Panc1 (cell line): ENCODE results near the gene MBD4. TPM values are rescaled to one million over a fixed set of nuclear protein-coding genes. Genes with fewer than 3 reads are reported as not detected.

ENCODE experiments used
- ATAC-seq: fragments of 200-7000 bp; cut with Tn5 transposase; 2 replicates; pipeline ENCODE4 v1.9.1; 2020; ENCODE audit warnings: mild to moderate bottlenecking, moderate library complexity
- BruUV-seq: library from RNA; stranded (reverse); fragments of 400-500 nt; replicated peaks from 2 replicates; lab custom pipeline; 2021; lab: Mats Ljungman, UMichigan
- CTCF ChIA-PET: fragments of 300-600 bp; sonication (Branson Sonifier 250); formaldehyde crosslinking; loops from one replicate; lab custom pipeline; 2022; ENCODE audit warnings: antibody characterized with exemption; lab: Charles Lee
- POLR2A ChIA-PET: fragments of 300-600 bp; sonication (Branson Sonifier 250); formaldehyde crosslinking; loops from one replicate; lab custom pipeline; 2022; ENCODE audit warnings: antibody characterized with exemption; lab: Charles Lee
- DNase-seq: peaks from one replicate; pipeline ENCODE4 v3.0.0-alpha.2; 2010; ENCODE audit warnings: low read depth, low spot score
- H3K27ac ChIP-seq: 2 replicates; pipeline ENCODE4 v1.5.1; 2011; ENCODE audit warnings: mild to moderate bottlenecking, low read length, inconsistent platforms
- H3K27me3 ChIP-seq: fragments of 200-500 bp; sonication (Bioruptor generic); 2 replicates; pipeline ENCODE4 v1.6.0; 2014; ENCODE audit warnings: low read length, inconsistent platforms; ENCODE audit not compliant: control insufficient read depth, insufficient read depth
- H3K36me3 ChIP-seq: fragments of 200-500 bp; sonication (Bioruptor generic); 2 replicates; pipeline ENCODE4 v1.5.1; 2014; ENCODE audit warnings: inconsistent platforms, mild to moderate bottlenecking, low read length, moderate library complexity; ENCODE audit not compliant: control insufficient read depth, insufficient read depth
- H3K4me1 ChIP-seq: 2 replicates; pipeline ENCODE4 v1.5.1; 2011; ENCODE audit warnings: inconsistent platforms, mild to moderate bottlenecking, low read length, moderate library complexity; ENCODE audit not compliant: control insufficient read depth, insufficient read depth
- H3K4me3 ChIP-seq, 2 experiments: 2 replicates each; pipeline ENCODE4 v1.5.1; 2011 to 2012; ENCODE audit warnings: low read depth in 2 of 2, low read length in 2 of 2, mild to moderate bottlenecking in 2 of 2, inconsistent platforms in 1 of 2, moderate library complexity in 1 of 2
- H3K9me3 ChIP-seq: fragments of 200-500 bp; sonication (Bioruptor generic); 2 replicates; pipeline ENCODE4 v1.5.1; 2014; ENCODE audit warnings: low read depth, mild to moderate bottlenecking, inconsistent platforms, low read length, moderate library complexity; ENCODE audit not compliant: control insufficient read depth, insufficient read depth
- CTCF ChIP-seq: fragments of 450-650 bp; IDR thresholded peaks from 2 replicates; pipeline ENCODE4 v1.5.1; 2017; ENCODE audit warnings: mild to moderate bottlenecking
- POLR2AphosphoS5 ChIP-seq: IDR thresholded peaks from 2 replicates; pipeline ENCODE4 v1.6.1; 2012; ENCODE audit warnings: mild to moderate bottlenecking, low read depth, low read length, moderate library complexity
- REST ChIP-seq, 2 experiments: IDR thresholded peaks; 2 replicates each; pipeline ENCODE4 v1.6.1; 2011 to 2012; ENCODE audit warnings: low read depth in 2 of 2, control low read depth in 1 of 2, low read length in 1 of 2, mild to moderate bottlenecking in 1 of 2, moderate library complexity in 1 of 2; ENCODE audit not compliant: insufficient read depth in 1 of 2
- SIN3A ChIP-seq: IDR thresholded peaks from 2 replicates; pipeline ENCODE4 v1.6.1; 2012; ENCODE audit warnings: low read depth, mild to moderate bottlenecking, low read length, moderate library complexity, borderline replicate concordance; ENCODE audit not compliant: insufficient read depth
- TCF7L2 ChIP-seq: IDR thresholded peaks from 2 replicates; pipeline ENCODE4 v1.6.1; 2011; ENCODE audit warnings: mild to moderate bottlenecking, low read depth, low read length, inconsistent platforms
- in situ Hi-C: cut with HindIII; loops from 2 replicates; pipeline ENCODE4 v1.10.0; 2016; ENCODE audit warnings: low sequenced_read_pairs, low pct_unique_long_range_greater_than_20kb
- intact Hi-C: fragments of 100-400 bp; cut with micrococcal nuclease; formaldehyde crosslinking; loops from one replicate; pipeline ENCODE4 v1.10.0; 2022; ENCODE audit not compliant: unreplicated experiment
- total RNA-seq: library from RNA; stranded (reverse); gene quantifications from one replicate; pipeline ENCODE4 v1.2.1, GENCODE V29; 2021; ENCODE audit not compliant: unreplicated experiment

The MBD4 gene
- total RNA-seq, 1 experiment from 2014 or later = 44.7 TPM

- intact Hi-C loops (no loop called here), in situ Hi-C loops (no loop called here)
- DNase-seq = no peak
- ChIA-PET POLR2A (no interaction called here), CTCF (no interaction called here)
- H3K27ac ChIP-seq = no peak overlapping the region
- TF ChIP-seq POLR2AphosphoS5 = no peak
- no peak for TF ChIP-seq REST (IDR thresholded peaks at IDR 0.05; ENCODE audit: insufficient read depth in 1 of 2, low read depth in 2 of 2, low read length in 1 of 2)
- no peak for TF ChIP-seq CTCF
- no peak for TF ChIP-seq TCF7L2
- TF ChIP-seq SIN3A = no peak
- peaks cover 3% of the 10 kb centered on the region; the same call in 1 of the 2 replicates for H3K36me3 ChIP-seq
- no peaks in the 10 kb centered on the region for H3K27me3 ChIP-seq
- peaks cover 8% of the 10 kb centered on the region for H3K4me1 ChIP-seq
- no peak for ATAC-seq
- H3K4me3 ChIP-seq = no peak overlapping the region
- BruUV-seq = no TSS peak
- no peaks in the 10 kb centered on the region for H3K9me3 ChIP-seq
Measured at GRCh38 chr3:129402616-129403015, 37.1 kb downstream of the MBD4 start.

- ATAC-seq (no peak), DNase-seq (no peak)
- BruUV-seq = no TSS peak
- ChIA-PET POLR2A (no interaction called here), CTCF (interaction anchor here (1.7 kb wide), 1 partner anchor 19 kb away, joined by 5 read pairs; no protein-coding TSS in a partner anchor)
- Histone ChIP-seq H3K9me3 (no peaks in the 10 kb centered on the region), H3K27ac (no peak overlapping the region), H3K4me1 (peaks cover 10% of the 10 kb centered on the region), H3K27me3 (no peaks in the 10 kb centered on the region), H3K4me3 (no peak overlapping the region), H3K36me3 (peaks cover 3% of the 10 kb centered on the region; the same call in 1 of the 2 replicates)
- in situ Hi-C loops = no loop called here
- intact Hi-C loops = no loop called here
- TF ChIP-seq POLR2AphosphoS5 (no peak), REST (IDR thresholded peaks at IDR 0.05; ENCODE audit: insufficient read depth in 1 of 2, low read depth in 2 of 2, low read length in 1 of 2) (no peak), TCF7L2 (no peak), SIN3A (no peak), CTCF (no peak)
Measured at GRCh38 chr3:129402210-129402609, 37.5 kb downstream of the MBD4 start.
